ENCODE measurements around the gene LTBP3.

DNA sequence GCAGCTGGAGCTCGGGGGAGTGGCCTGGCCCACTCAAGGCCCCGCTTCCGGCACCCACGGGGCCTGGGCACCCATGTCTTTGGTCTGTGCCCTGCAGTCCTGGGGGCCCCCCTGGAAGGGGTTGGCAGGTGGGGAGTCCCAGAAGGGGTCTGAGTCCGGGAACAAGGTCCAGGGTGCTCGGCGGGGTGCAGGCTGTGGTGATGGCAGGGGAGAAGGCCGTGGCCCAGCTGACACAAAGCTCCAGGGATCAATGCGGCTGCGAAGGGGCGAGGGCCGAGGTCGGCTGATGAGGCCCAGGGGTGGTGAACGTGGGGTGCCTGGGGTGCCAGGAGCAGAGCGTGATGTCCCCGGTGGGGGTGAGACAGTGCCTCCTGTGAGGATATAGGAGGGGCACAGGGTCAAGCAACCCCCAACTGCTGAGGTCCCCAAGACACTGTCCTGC lies 40.1 kb upstream of the LTBP3 start:
- no peak for TF ChIP-seq ZNF274 (IDR thresholded peaks at IDR 0.05; ENCODE audit: low read depth, low read length)
- no peak for TF ChIP-seq YY1 (IDR thresholded peaks at IDR 0.05; ENCODE audit: insufficient read depth, insufficient read length)

Data from NT2/D1 (cell line).